ENCODE measurements around the gene MACROD1. TPM values are rescaled to one million over a fixed set of nuclear protein-coding genes. Genes with fewer than 3 reads are reported as not detected.

MACROD1 gene
- total and polyA plus RNA-seq, 2 of the 13 experiments (the other 11 are each of a cell fraction or from before 2014, with no cell fraction given), result 23.1 to 34.5 TPM

DNA sequence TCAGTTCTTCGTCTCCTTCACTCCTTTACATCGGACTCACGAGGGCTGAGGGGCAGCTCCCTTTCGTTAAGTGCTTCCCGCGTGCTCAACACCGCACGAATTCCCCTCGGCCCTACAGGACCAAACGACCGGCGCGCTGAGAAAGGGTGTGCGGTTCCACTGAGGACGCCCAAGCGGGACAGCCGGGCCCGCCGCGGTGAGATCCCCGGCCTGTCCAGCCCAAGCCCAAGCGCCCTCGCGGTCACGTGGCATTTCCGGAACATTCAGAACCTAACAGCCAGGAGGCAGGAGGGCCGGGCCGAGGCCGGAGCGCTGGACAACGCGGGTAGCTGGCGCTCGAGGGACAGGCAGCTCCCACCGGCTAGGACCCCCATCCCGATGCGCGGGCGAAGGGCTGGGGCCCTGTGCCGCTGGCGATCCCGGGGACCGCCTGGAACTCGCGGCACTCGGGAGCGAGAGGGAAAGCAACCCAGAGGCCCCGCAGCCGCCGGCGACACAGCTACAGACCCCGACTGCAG lies 19.3 kb upstream of the MACROD1 start (continued):
- TF ChIP-seq ZNF530 (CRISPR knock-in tag; IDR thresholded peaks at IDR 0.05; ENCODE audit: low read depth) (peak; percentile 90; the same call in 1 of the 2 replicates), ZNF775 (CRISPR knock-in tag; IDR thresholded peaks at IDR 0.05; ENCODE audit: borderline replicate concordance) (peak; percentile 80), CBX5 (CRISPR knock-in tag; IDR thresholded peaks at IDR 0.05; ENCODE audit: borderline replicate concordance) (no peak; the same call in 1 of the 2 replicates), TCF12 (IDR thresholded peaks at IDR 0.05) (no peak), TCF12 (CRISPR knock-in tag; IDR thresholded peaks at IDR 0.05) (peak; percentile 68; the same call in 1 of the 2 replicates), SMC3 (IDR thresholded peaks at IDR 0.05; ENCODE audit: low read length) (no peak), NKX3-1 (CRISPR knock-in tag; IDR thresholded peaks at IDR 0.05) (no peak), BHLHE40 (IDR thresholded peaks at IDR 0.05; ENCODE audit: low read length) (peak; percentile 68), SRSF1 (optimal IDR thresholded peaks at IDR 0.05; ENCODE audit: low read depth, low read length) (peak; percentile 74), NR3C1 (CRISPR knock-in tag; IDR thresholded peaks at IDR 0.05) (no peak), ZSCAN25 (CRISPR knock-in tag; IDR thresholded peaks at IDR 0.05) (peak; percentile 81; the same call in 1 of the 2 replicates), RARA (CRISPR knock-in tag; IDR thresholded peaks at IDR 0.05) (peak; percentile 22; the same call in 1 of the 2 replicates)
- TF ChIP-seq, protein P1, sequence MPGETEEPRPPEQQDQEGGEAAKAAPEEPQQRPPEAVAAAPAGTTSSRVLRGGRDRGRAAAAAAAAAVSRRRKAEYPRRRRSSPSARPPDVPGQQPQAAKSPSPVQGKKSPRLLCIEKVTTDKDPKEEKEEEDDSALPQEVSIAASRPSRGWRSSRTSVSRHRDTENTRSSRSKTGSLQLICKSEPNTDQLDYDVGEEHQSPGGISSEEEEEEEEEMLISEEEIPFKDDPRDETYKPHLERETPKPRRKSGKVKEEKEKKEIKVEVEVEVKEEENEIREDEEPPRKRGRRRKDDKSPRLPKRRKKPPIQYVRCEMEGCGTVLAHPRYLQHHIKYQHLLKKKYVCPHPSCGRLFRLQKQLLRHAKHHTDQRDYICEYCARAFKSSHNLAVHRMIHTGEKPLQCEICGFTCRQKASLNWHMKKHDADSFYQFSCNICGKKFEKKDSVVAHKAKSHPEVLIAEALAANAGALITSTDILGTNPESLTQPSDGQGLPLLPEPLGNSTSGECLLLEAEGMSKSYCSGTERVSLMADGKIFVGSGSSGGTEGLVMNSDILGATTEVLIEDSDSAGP (CRISPR knock-in tag; IDR thresholded peaks at IDR 0.05; ENCODE audit: borderline replicate concordance), result peak; percentile 93
- TF ChIP-seq, protein P2, sequence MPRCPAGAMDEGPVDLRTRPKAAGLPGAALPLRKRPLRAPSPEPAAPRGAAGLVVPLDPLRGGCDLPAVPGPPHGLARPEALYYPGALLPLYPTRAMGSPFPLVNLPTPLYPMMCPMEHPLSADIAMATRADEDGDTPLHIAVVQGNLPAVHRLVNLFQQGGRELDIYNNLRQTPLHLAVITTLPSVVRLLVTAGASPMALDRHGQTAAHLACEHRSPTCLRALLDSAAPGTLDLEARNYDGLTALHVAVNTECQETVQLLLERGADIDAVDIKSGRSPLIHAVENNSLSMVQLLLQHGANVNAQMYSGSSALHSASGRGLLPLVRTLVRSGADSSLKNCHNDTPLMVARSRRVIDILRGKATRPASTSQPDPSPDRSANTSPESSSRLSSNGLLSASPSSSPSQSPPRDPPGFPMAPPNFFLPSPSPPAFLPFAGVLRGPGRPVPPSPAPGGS (CRISPR knock-in tag; IDR thresholded peaks at IDR 0.05), result peak; percentile 99
- TF ChIP-seq, protein P3, sequence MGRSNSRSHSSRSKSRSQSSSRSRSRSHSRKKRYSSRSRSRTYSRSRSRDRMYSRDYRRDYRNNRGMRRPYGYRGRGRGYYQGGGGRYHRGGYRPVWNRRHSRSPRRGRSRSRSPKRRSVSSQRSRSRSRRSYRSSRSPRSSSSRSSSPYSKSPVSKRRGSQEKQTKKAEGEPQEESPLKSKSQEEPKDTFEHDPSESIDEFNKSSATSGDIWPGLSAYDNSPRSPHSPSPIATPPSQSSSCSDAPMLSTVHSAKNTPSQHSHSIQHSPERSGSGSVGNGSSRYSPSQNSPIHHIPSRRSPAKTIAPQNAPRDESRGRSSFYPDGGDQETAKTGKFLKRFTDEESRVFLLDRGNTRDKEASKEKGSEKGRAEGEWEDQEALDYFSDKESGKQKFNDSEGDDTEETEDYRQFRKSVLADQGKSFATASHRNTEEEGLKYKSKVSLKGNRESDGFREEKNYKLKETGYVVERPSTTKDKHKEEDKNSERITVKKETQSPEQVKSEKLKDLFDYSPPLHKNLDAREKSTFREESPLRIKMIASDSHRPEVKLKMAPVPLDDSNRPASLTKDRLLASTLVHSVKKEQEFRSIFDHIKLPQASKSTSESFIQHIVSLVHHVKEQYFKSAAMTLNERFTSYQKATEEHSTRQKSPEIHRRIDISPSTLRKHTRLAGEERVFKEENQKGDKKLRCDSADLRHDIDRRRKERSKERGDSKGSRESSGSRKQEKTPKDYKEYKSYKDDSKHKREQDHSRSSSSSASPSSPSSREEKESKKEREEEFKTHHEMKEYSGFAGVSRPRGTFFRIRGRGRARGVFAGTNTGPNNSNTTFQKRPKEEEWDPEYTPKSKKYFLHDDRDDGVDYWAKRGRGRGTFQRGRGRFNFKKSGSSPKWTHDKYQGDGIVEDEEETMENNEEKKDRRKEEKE (IDR thresholded peaks at IDR 0.05), result no peak
- TF ChIP-seq, protein P4, sequence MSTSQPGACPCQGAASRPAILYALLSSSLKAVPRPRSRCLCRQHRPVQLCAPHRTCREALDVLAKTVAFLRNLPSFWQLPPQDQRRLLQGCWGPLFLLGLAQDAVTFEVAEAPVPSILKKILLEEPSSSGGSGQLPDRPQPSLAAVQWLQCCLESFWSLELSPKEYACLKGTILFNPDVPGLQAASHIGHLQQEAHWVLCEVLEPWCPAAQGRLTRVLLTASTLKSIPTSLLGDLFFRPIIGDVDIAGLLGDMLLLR (CRISPR knock-in tag; IDR thresholded peaks at IDR 0.05), result peak; percentile 98

Measured in HepG2 (cell line).